NCI-H748 (cell line): ENCODE measurements around the gene KRTAP20-1.

Experiments
- DNase-seq: peaks from one replicate; lab custom pipeline; 2025; ENCODE audit not compliant: unreplicated experiment; lab: John Stamatoyannopoulos, UW

Gene KRTAP20-1

GRCh38 chr21:30616125-30616524 lies at the start of gene KRTAP20-1:
Gene KRTAP20-1, plus strand, starts transcription at chr21:30616425. Its CDS starts 30 bp downstream, at chr21:30616455.
- no peak for DNase-seq

DNA sequence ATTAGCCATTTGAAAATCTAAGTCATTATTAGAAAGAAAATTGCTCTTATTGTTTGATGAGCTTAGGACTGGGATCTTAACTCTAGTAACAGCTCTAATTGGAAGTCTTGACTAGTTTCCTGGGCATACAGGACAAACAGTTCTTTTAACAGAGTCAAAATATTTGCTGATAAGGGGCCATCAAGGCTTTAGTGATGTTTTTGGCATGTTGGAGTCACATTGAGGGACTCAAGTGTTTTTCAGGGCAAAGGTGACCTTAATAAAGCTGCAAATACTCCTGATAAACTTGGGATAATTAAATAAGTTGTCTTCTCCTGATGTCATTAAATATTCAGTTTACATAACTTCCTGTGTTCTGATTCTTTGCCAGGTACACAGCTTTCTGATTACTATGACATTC lies 48.6 kb upstream of the KRTAP20-1 start:
- DNase-seq, result no peak

DNA sequence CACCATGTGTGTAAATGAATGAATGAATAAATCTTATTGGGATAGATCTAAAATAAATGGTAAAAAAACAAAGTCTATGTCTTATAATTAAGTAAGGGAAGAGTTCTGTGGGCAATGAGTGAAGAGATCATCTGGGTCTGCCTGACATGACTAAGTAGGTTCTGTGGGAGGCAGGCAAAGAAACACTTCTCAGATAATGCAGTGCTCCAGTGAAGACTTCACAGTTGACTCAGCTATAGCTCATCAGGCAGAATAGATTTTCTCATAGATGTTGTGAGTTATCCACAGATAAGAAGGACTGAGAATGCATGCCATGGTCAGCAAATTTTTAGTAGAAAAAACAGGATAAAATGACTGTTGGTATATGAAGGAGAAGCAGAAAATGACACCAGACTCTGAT lies 38.5 kb upstream of the KRTAP20-1 start:
- no peak for DNase-seq

- no peak for DNase-seq
These were observed 36.9 kb upstream of the KRTAP20-1 start for GRCh38 chr21:30579346-30579745.

GRCh38 chr21:30580132-30580531 lies 36.1 kb upstream of the KRTAP20-1 start:
- no peak for DNase-seq

GRCh38 chr21:30582870-30583269 lies 33.4 kb upstream of the KRTAP20-1 start:
- DNase-seq, result no peak

- no peak for DNase-seq
These were observed 25.9 kb upstream of the KRTAP20-1 start, which contains the start of gene KRTAP22-2 for GRCh38 chr21:30590297-30590696. Gene KRTAP22-2, minus strand, starts transcription at chr21:30590397.

GRCh38 chr21:30592140-30592539 lies 24.1 kb upstream of the KRTAP20-1 start, which contains the start of gene KRTAP6-3:
Gene KRTAP6-3, plus strand, starts transcription at chr21:30592440. Its CDS starts 6 bp downstream, at chr21:30592446.
- DNase-seq, result no peak

- DNase-seq, result no peak
These were observed 17.4 kb upstream of the KRTAP20-1 start, which contains the start of gene KRTAP6-2 for GRCh38 chr21:30598802-30599201. Gene KRTAP6-2, minus strand, starts transcription at chr21:30598902. Its CDS starts 28 bp downstream, at chr21:30598874.

GRCh38 chr21:30600787-30601186 lies 15.4 kb upstream of the KRTAP20-1 start, which contains the start of gene KRTAP22-1:
Gene KRTAP22-1, plus strand, starts transcription at chr21:30601087.
- DNase-seq, result no peak

DNA sequence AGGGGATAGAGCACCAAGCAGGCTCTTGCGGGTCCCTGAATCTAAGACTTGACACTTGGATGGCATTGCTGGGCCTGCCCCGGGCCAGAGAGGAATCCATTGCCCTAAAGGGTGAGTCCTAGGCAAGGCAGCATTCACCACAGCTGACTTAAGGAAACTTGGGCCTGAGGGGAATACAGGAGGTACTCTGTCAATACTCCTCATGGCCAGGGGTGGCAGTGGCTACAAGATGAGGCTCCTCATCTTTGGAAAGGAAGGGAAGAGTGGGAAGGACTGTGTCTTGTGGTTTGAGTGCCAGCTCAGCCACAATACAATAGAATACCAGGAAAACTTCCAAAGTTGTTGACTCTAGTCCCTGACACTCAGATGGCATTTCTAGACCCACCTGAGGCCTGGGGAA lies 10.3 kb upstream of the KRTAP20-1 start:
- no peak for DNase-seq

- no peak for DNase-seq
These were observed 4.1 kb upstream of the KRTAP20-1 start for GRCh38 chr21:30612132-30612531.

DNA sequence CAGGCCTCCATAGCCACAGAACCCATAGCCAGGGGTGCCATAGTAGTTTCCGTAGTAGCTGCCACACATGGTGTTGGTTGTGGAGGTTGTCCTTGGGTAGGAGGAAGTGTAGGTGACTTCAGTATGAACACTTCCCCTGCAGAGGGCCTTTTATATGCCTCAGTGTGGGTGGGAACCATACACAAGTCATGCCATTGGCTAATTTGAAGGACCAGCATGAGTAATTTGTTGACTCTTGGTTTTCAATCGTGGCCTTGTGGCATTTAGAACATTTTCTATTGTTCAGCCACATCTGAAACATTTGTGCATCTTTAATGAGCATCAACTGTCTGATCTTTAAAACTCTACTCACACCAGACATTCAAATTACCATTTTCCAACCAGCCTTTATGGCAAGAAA lies 2.4 kb upstream of the KRTAP20-1 start, which contains the start of gene KRTAP6-1:
TSS of gene KRTAP6-1 (minus strand) at position 95 of the 400 bp plus-strand sequence. CDS start at position 69, 26 bp downstream.
- no peak for DNase-seq

DNA sequence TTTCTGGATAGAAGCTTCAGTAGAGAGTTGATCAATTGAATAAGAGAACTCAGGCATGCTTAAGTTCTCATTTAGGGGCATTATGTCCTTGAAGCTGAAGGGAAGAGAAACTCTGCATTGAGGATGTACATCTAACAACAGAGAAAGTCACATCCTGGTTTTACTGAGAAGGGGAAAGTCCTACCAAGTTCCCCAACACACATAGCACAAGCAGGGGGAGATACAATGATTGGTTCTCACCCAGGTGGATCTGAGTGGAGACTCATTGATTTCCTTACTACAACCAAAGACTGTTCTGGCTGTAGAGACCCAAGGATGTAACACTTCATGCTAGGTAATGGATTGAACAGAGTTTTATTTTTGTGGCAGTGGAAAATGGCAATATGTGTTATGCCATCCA lies 1.0 kb upstream of the KRTAP20-1 start:
- DNase-seq, result no peak

- no peak for DNase-seq
These were observed 3.9 kb downstream of the KRTAP20-1 start for GRCh38 chr21:30620080-30620479.

DNA sequence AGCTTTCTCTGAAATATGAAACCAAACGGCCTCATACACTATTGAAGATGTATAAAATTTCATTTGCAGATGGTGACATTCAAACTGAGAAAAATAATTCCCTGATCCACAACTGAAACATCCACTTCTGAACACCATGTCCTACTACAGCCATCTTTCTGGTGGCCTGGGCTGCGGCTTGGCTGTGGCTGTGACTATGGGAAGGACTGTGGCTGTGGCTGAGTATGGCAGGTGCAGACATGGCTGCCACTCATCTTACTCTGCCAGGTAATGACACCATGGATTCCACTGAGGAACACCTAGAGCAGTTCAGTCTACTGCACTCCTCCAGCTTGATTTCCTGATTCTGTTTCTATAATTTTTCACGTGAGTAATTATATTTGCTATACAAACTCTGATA lies 4.3 kb downstream of the KRTAP20-1 start, which contains the start of gene KRTAP20-4:
TSS of gene KRTAP20-4 (plus strand) at position 106 of the 400 bp plus-strand sequence.
- DNase-seq, result no peak

- DNase-seq, result no peak
These were observed 7.1 kb downstream of the KRTAP20-1 start for GRCh38 chr21:30623362-30623761.

DNA sequence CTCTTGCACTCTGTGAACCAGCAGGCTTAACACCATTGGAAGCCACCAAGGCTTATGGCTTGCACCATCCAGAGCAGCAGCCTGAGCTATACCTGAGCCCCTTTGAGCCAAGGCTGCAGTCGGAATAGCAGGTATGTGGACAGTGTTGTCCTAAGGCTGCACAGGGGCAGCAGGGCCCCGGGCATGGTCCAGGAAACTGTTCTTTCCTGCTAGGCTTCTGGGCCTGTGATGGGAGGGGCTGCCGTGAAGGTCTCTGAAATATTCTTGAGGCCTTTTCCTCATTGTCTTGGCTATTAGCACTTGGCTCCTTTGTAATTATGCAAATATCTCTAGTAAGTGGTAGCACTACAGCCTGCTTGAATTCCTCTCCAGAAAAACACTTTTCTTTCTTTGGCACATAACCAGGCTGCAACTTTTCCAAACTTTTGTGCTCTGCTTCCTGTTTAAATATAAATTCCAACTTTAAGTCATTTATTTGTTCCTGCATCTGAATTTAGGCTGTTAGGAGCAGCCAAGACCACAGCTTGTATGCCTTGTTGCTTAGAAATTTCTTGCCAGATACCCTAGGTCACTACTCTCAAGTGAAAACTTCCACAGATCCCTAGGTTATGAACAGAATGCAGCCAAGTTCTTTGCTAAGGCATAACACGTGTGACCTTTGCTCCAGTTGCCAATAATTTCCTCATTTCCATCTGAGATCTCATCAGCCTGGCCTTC lies 9.4 kb downstream of the KRTAP20-1 start:
- DNase-seq, result no peak

DNA sequence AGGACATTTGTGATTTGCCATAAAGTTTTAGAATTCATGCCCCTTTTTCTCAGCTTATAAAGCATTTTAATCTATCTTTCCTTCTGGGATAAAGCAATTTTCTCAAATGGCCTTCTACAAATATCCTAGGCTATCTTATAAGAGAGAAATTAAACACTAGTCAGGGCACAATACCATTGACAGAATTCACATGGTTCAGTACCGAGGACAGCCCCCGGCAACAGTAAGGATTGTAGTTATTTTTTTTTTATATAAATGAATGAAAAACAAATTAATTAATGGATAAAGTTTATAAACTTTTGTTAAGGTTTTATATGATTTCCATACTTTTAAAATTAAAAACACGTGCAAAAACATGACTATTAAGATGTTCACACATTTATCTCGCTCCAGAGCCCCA lies 11.9 kb downstream of the KRTAP20-1 start:
- DNase-seq, result no peak

- DNase-seq, result no peak
These were observed 13.0 kb downstream of the KRTAP20-1 start for GRCh38 chr21:30629200-30629599.

DNA sequence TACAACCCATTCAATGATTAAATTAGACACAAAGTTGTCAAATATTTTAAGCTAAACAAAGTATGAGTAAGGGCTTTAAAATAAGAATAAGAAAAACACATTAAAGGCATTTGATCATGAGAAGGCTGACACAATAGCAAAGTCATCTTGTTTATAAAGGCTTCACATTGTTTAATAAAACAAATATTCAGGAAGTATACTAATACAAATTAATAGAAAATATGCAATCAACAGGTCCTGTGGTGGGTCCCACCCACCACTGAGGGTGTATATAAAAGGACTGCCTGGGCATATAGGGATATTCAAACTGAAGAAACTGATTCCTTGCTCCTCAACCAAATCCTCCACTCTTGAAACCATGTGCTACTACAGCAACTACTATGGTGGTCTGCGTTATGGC lies 18.7 kb downstream of the KRTAP20-1 start, which contains the start of gene KRTAP20-2:
TSS of gene KRTAP20-2 (plus strand) at position 301 of the 400 bp plus-strand sequence. CDS start at position 359, 58 bp downstream.
- DNase-seq, result no peak

GRCh38 chr21:30638686-30639085 lies 22.5 kb downstream of the KRTAP20-1 start:
- DNase-seq, result no peak
